SK-N-SH (cell line): ENCODE data around the gene ARV1. TPM values are rescaled to one million over a fixed set of nuclear protein-coding genes. Genes with fewer than 3 reads are reported as not detected.

Source experiments
- CTCF ChIA-PET: fragments of 300-600, 350-600 bp; formaldehyde crosslinking; extraction: SDS; loops from one replicate; lab custom pipeline; 2021; lab: Yijun Ruan, JAX
- POLR2A ChIA-PET: fragments of 350-600 bp; sonication (Branson Sonifier 250); formaldehyde crosslinking; extraction: SDS; loops from one replicate; lab custom pipeline; 2020; ENCODE audit warnings: antibody characterized with exemption, inconsistent platforms; lab: Yijun Ruan, JAX
- DNase-seq: peaks from one replicate; pipeline ENCODE4 v3.0.0; 2012
- H2AFZ ChIP-seq: fragments of 200-600 bp; sonication (generic); 2 replicates; pipeline ENCODE4 v1.8.1; 2016; ENCODE audit warnings: antibody characterized with exemption, mild to moderate bottlenecking, low read depth
- H3F3A ChIP-seq: fragments of 200-600 bp; sonication (generic); replicated peaks from 2 replicates; pipeline ENCODE3; 2016; ENCODE audit warnings: antibody characterized with exemption, mild to moderate bottlenecking; ENCODE audit not compliant: insufficient read depth
- H3K27ac ChIP-seq, 2 experiments: fragments of 200-500 bp in 1 of 2; fragments of 200-600 bp in 1 of 2; sonication (Bioruptor generic) in 1 of 2; sonication (generic), shearing (Covaris generic) in 1 of 2; 2 replicates each; pipeline versions ENCODE4 v1.5.1 to v1.6.1; 2014 to 2016; ENCODE audit warnings: low read depth in 2 of 2, inconsistent platforms in 1 of 2, low read length in 1 of 2, mild to moderate bottlenecking in 1 of 2, mixed read lengths in 1 of 2
- H3K27me3 ChIP-seq: fragments of 200-600 bp; sonication (generic), shearing (Covaris generic); 2 replicates; pipeline ENCODE4 v1.6.1; 2016; ENCODE audit warnings: mixed run types; ENCODE audit not compliant: insufficient read depth
- H3K36me3 ChIP-seq, 2 experiments: fragments of 200-500 bp in 1 of 2; fragments of 200-600 bp in 1 of 2; sonication (Bioruptor generic) in 1 of 2; sonication (generic) in 1 of 2; replicated peaks in 1 of 2; 2 replicates each; pipeline versions ENCODE3 to v1.5.1; 2014 to 2016; ENCODE audit warnings: low read length in 1 of 2, mild to moderate bottlenecking in 1 of 2; ENCODE audit not compliant: insufficient read depth in 2 of 2, control insufficient read depth in 1 of 2
- H3K4me1 ChIP-seq, 2 experiments: fragments of 200-500 bp in 1 of 2; fragments of 200-600 bp in 1 of 2; sonication (Bioruptor generic) in 1 of 2; sonication (generic), shearing (Covaris generic) in 1 of 2; 2 replicates each; pipeline versions ENCODE4 v1.5.1 to v1.6.1; 2014 to 2016; ENCODE audit warnings: low read depth in 1 of 2, low read length in 1 of 2, mixed run types in 1 of 2; ENCODE audit not compliant: insufficient read depth in 2 of 2, control insufficient read depth in 1 of 2
- H3K4me2 ChIP-seq: fragments of 200-600 bp; sonication (generic), shearing (Covaris generic); 2 replicates; pipeline ENCODE4 v1.6.1; 2017; ENCODE audit warnings: mixed run types
- H3K4me3 ChIP-seq, 2 experiments: fragments of 200-500 bp in 1 of 2; fragments of 200-600 bp in 1 of 2; sonication (Bioruptor generic) in 1 of 2; sonication (generic), shearing (Covaris generic) in 1 of 2; 2 replicates each; pipeline versions ENCODE4 v1.5.1 to v1.8.1; 2014 to 2016; ENCODE audit warnings: low read depth in 2 of 2, inconsistent platforms in 1 of 2, low read length in 1 of 2, mild to moderate bottlenecking in 1 of 2, mixed read lengths in 1 of 2, moderate library complexity in 1 of 2
- H3K79me2 ChIP-seq: fragments of 200-600 bp; sonication (generic); 2 replicates; pipeline ENCODE4 v1.8.1; 2017; ENCODE audit warnings: mild to moderate bottlenecking; ENCODE audit not compliant: insufficient read depth
- H3K9ac ChIP-seq: fragments of 200-600 bp; sonication (generic); 2 replicates; pipeline ENCODE4 v1.6.1; 2017; ENCODE audit warnings: mixed run types
- H3K9me2 ChIP-seq: fragments of 200-600 bp; sonication (generic); 2 replicates; pipeline ENCODE4 v1.6.1; 2017; ENCODE audit warnings: mixed run types
- H3K9me3 ChIP-seq: fragments of 200-600 bp; sonication (generic); 2 replicates; pipeline ENCODE4 v1.6.1; 2017; ENCODE audit warnings: mixed run types, mild to moderate bottlenecking, moderate library complexity
- H4K20me1 ChIP-seq: fragments of 200-600 bp; sonication (generic); 2 replicates; pipeline ENCODE4 v1.6.1; 2017; ENCODE audit warnings: mild to moderate bottlenecking, mixed run types; ENCODE audit not compliant: insufficient read depth
- CHD2 ChIP-seq: fragments of 150-350 bp; IDR thresholded peaks from 2 replicates; pipeline ENCODE4 v1.6.1; 2018; ENCODE audit warnings: low read length; ENCODE audit not compliant: partially characterized antibody
- EZH2phosphoT487 ChIP-seq: fragments of 200-600 bp; sonication (generic); IDR thresholded peaks from 2 replicates; pipeline ENCODE4 v1.6.1; 2017; ENCODE audit warnings: low read depth, mixed run types, mild to moderate bottlenecking, antibody characterized with exemption, moderate library complexity, borderline replicate concordance
- FOSL2 ChIP-seq: IDR thresholded peaks from 2 replicates; pipeline ENCODE4 v1.4.0; 2012; ENCODE audit warnings: low read depth, mild to moderate bottlenecking, moderate library complexity, borderline replicate concordance
- FOXJ3 ChIP-seq: sonication (generic); formaldehyde crosslinking; IDR thresholded peaks from 2 replicates; pipeline ENCODE4 v1.5.1; 2020; ENCODE audit warnings: mild to moderate bottlenecking, missing genetic modification reagents
- FOXM1 ChIP-seq: IDR thresholded peaks from 2 replicates; pipeline ENCODE4 v1.4.0; 2012; ENCODE audit warnings: low read depth, mild to moderate bottlenecking
- GATA2 ChIP-seq: sonication (generic); formaldehyde crosslinking; IDR thresholded peaks from 2 replicates; pipeline ENCODE4 v1.5.0; 2020; ENCODE audit warnings: mild to moderate bottlenecking, missing genetic modification reagents
- JUND ChIP-seq: IDR thresholded peaks from 2 replicates; pipeline ENCODE4 v1.4.0; 2012
- MEF2A ChIP-seq: IDR thresholded peaks from 2 replicates; pipeline ENCODE4 v1.4.0; 2012; ENCODE audit warnings: low read depth, borderline replicate concordance
- NFIC ChIP-seq: IDR thresholded peaks from 2 replicates; pipeline ENCODE4 v1.4.0; 2012; ENCODE audit warnings: borderline replicate concordance
- REST ChIP-seq: IDR thresholded peaks from 2 replicates; pipeline ENCODE4 v1.6.1; 2012; ENCODE audit warnings: mild to moderate bottlenecking, low read depth, low read length, moderate library complexity
- RFX5 ChIP-seq: IDR thresholded peaks from 2 replicates; pipeline ENCODE4 v1.6.1; 2012; ENCODE audit warnings: mild to moderate bottlenecking, improper control_type of control experiment, low read length
- RXRA ChIP-seq: IDR thresholded peaks from 2 replicates; pipeline ENCODE4 v1.4.0; 2012; ENCODE audit warnings: low read depth, mild to moderate bottlenecking, borderline replicate concordance
- SIN3A ChIP-seq: IDR thresholded peaks from 2 replicates; pipeline ENCODE4 v1.6.1; 2012; ENCODE audit warnings: low read depth, mild to moderate bottlenecking, low read length, moderate library complexity, borderline replicate concordance
- TAF1 ChIP-seq: IDR thresholded peaks from 2 replicates; pipeline ENCODE4 v1.6.1; 2012; ENCODE audit warnings: low read depth, mild to moderate bottlenecking, low read length, moderate library complexity, borderline replicate concordance
- TCF12 ChIP-seq: IDR thresholded peaks from 2 replicates; pipeline ENCODE4 v1.4.0; 2012
- ZBTB33 ChIP-seq: IDR thresholded peaks from 2 replicates; pipeline ENCODE4 v1.4.0; 2012; ENCODE audit warnings: low read depth, borderline replicate concordance
- WGBS: methylation state at CpG from one replicate; pipeline ENCODE4 v1.1.6; 2017; ENCODE audit warnings: low lambda C conversion rate; 5-methylcytosine and 5-hydroxymethylcytosine counted together
- polyA plus RNA-seq, 3 experiments: library from polyadenylated mRNA; depleted of rRNA; stranded (reverse); fragments of >200 nt; gene quantifications; 2 replicates each; pipeline ENCODE4 v1.2.3, GENCODE V29; 2012
- TF ChIP-seq, protein P1 (sequence below): IDR thresholded peaks from 2 replicates; pipeline ENCODE4 v1.4.0; 2012; ENCODE audit warnings: low read depth, borderline replicate concordance
- TF ChIP-seq, protein P2 (sequence below): fragments of 150-350 bp; IDR thresholded peaks from 2 replicates; pipeline ENCODE4 v1.6.1; 2016; ENCODE audit warnings: mild to moderate bottlenecking, low read depth, low read length

ARV1 gene
- polyA plus RNA-seq, 1 of the 3 experiments (the other 2 are of a cell fraction) = 26.7 TPM

DNA sequence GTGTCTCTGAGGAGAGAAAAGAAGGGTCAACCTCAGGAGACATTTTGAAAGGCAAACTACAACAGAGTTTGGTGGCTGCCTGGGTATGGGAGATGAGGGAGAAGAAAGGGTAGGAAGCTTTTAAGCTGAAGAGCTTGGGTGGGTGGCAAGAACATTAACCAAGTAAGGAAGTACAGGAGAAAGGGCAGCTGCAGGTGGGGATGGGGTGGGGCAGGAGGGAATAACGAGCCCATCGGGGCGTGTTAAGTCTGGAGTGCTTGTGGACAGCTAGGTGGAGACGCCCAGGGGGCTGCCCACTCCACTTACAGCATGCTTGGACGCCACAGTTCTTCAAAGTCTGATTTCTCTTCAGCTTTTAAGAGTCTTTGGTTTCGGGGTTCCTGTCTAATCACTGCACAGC, 43.0 kb upstream of the ARV1 start:
- no peak for DNase-seq
- Histone ChIP-seq H3K4me2 (no peak overlapping the region), H2AFZ (no peak overlapping the region), H3F3A (no peaks in the 10 kb centered on the region), H3K9me2 (no peaks in the 10 kb centered on the region; the same call in 1 of the 2 replicates), H4K20me1 (no peaks in the 10 kb centered on the region), H3K79me2 (no peaks in the 10 kb centered on the region), H3K4me1 (no peaks in the 10 kb centered on the region), H3K9me3 (no peaks in the 10 kb centered on the region), H3K27me3 (no peaks in the 10 kb centered on the region), H3K9ac (no peak overlapping the region), H3K36me3 (peaks cover 0 to 29% of the 10 kb centered on the region in 2 experiments)
- WGBS = 96% methylated on average over 5 of the region's 6 CpGs
- CTCF ChIA-PET = interaction anchor here (1.1 kb wide), 1 partner anchor 32 kb away, joined by 3 read pairs; no protein-coding TSS in a partner anchor
- TF ChIP-seq TCF12 = no peak
- no peak for TF ChIP-seq ZBTB33
- no peak for TF ChIP-seq RXRA
- TF ChIP-seq REST = no peak
- TF ChIP-seq NFIC = no peak
- TF ChIP-seq CHD2 = no peak
- TF ChIP-seq SIN3A = no peak
- TF ChIP-seq RFX5 = no peak
- no peak for TF ChIP-seq FOXJ3 (CRISPR knock-in tag)
- TF ChIP-seq FOSL2 = no peak
- no peak for TF ChIP-seq EZH2phosphoT487
- TF ChIP-seq GATA2 (CRISPR knock-in tag) = no peak
- TF ChIP-seq, protein P1, sequence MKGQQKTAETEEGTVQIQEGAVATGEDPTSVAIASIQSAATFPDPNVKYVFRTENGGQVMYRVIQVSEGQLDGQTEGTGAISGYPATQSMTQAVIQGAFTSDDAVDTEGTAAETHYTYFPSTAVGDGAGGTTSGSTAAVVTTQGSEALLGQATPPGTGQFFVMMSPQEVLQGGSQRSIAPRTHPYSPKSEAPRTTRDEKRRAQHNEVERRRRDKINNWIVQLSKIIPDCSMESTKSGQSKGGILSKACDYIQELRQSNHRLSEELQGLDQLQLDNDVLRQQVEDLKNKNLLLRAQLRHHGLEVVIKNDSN = no peak
- TF ChIP-seq FOXM1 = no peak
- TF ChIP-seq TAF1 = no peak
- TF ChIP-seq, protein P2, sequence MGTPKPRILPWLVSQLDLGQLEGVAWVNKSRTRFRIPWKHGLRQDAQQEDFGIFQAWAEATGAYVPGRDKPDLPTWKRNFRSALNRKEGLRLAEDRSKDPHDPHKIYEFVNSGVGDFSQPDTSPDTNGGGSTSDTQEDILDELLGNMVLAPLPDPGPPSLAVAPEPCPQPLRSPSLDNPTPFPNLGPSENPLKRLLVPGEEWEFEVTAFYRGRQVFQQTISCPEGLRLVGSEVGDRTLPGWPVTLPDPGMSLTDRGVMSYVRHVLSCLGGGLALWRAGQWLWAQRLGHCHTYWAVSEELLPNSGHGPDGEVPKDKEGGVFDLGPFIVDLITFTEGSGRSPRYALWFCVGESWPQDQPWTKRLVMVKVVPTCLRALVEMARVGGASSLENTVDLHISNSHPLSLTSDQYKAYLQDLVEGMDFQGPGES = no peak
- no peak for TF ChIP-seq MEF2A
- no peak for TF ChIP-seq JUND
- TF ChIP-seq, all 33 proteins: peak for 0
- Histone ChIP-seq H3K4me3 (no peak overlapping the region), H3K27ac (no peak overlapping the region)
- POLR2A ChIA-PET = no interaction called here
